GM23338 (cell line): ENCODE measurements around the gene SUSD4. TPM values are rescaled to one million over a fixed set of nuclear protein-coding genes. Genes with fewer than 3 reads are reported as not detected.

ENCODE experiments used
- ATAC-seq: fragments of 200-7000 bp; cut with Tn5 transposase; 3 replicates; pipeline ENCODE4 v1.9.1; 2020
- DNase-seq: peaks from one replicate; pipeline ENCODE4 v3.0.0-alpha.2; 2015; ENCODE audit warnings: low spot score
- H2AFZ ChIP-seq: fragments of 200-600 bp; sonication (generic); 2 replicates; pipeline ENCODE4 v1.8.0; 2016; ENCODE audit warnings: antibody characterized with exemption, mild to moderate bottlenecking, moderate library complexity
- H3F3A ChIP-seq: fragments of 200-600 bp; sonication (generic); replicated peaks from 2 replicates; pipeline ENCODE4 v1.8.0; 2017; ENCODE audit warnings: antibody characterized with exemption, mixed run types, low read depth
- H3K27ac ChIP-seq: fragments of 200-600 bp; sonication (generic); 2 replicates; pipeline ENCODE4 v1.6.1; 2016; ENCODE audit warnings: low read depth
- H3K27me3 ChIP-seq: fragments of 200-600 bp; sonication (generic); 2 replicates; pipeline ENCODE4 v1.8.0; 2016; ENCODE audit warnings: mild to moderate bottlenecking, mixed run types, moderate library complexity; ENCODE audit not compliant: insufficient read depth
- H3K36me3 ChIP-seq: fragments of 200-600 bp; sonication (generic); 2 replicates; pipeline ENCODE4 v1.8.0; 2016; ENCODE audit warnings: mild to moderate bottlenecking; ENCODE audit not compliant: insufficient read depth
- H3K4me1 ChIP-seq: fragments of 200-600 bp; sonication (generic); 2 replicates; pipeline ENCODE4 v1.8.0; 2016; ENCODE audit warnings: mild to moderate bottlenecking, moderate library complexity; ENCODE audit not compliant: insufficient read depth
- H3K4me2 ChIP-seq: fragments of 200-600 bp; sonication (generic); 2 replicates; pipeline ENCODE4 v1.7.1; 2017; ENCODE audit warnings: mixed run types
- H3K4me3 ChIP-seq: fragments of 200-600 bp; sonication (generic); 2 replicates; pipeline ENCODE4 v1.6.1; 2016; ENCODE audit warnings: mixed run types
- H3K79me2 ChIP-seq: fragments of 200-600 bp; sonication (generic); replicated peaks from 2 replicates; pipeline ENCODE4 v1.8.0; 2017; ENCODE audit warnings: mild to moderate bottlenecking; ENCODE audit not compliant: insufficient read depth
- H3K9me2 ChIP-seq: fragments of 200-600 bp; sonication (generic); 2 replicates; pipeline ENCODE4 v1.8.0; 2017; ENCODE audit not compliant: insufficient read depth
- H4K20me1 ChIP-seq: fragments of 200-600 bp; sonication (generic); replicated peaks from 2 replicates; pipeline ENCODE4 v1.8.0; 2017; ENCODE audit warnings: mild to moderate bottlenecking; ENCODE audit not compliant: insufficient read depth
- H3K27ac Mint-ChIP-seq: 2 replicates; pipeline ENCODE4 v1.8.0; 2020; ENCODE audit warnings: inconsistent platforms, mild to moderate bottlenecking, moderate library complexity, mixed read lengths
- H3K27me3 Mint-ChIP-seq: 3 replicates; pipeline ENCODE4 v1.8.0; 2022; ENCODE audit warnings: low read depth, mild to moderate bottlenecking, moderate library complexity, mixed read lengths, inconsistent platforms; ENCODE audit not compliant: insufficient read depth, poor library complexity
- H3K36me3 Mint-ChIP-seq: 3 replicates; pipeline ENCODE4 v1.8.0; 2021; ENCODE audit warnings: low read depth, mild to moderate bottlenecking, inconsistent platforms, moderate library complexity, mixed read lengths
- H3K4me1 Mint-ChIP-seq: 3 replicates; pipeline ENCODE4 v1.8.0; 2020; ENCODE audit warnings: mild to moderate bottlenecking, inconsistent platforms, mixed read lengths
- H3K4me3 Mint-ChIP-seq: 3 replicates; pipeline ENCODE4 v1.8.0; 2021; ENCODE audit warnings: moderate library complexity, mild to moderate bottlenecking, inconsistent platforms, mixed read lengths
- H3K9me3 Mint-ChIP-seq: 3 replicates; pipeline ENCODE4 v1.8.0; 2020; ENCODE audit warnings: moderate library complexity, mild to moderate bottlenecking, inconsistent platforms, mixed read lengths
- CTCF ChIP-seq, 2 experiments: fragments of 200-600 bp in 1 of 2; sonication (generic) in 1 of 2; conservative IDR thresholded peaks; 2 replicates each; pipeline versions ENCODE4 v1.5.1 to v1.6.1; 2016 to 2017; ENCODE audit warnings: antibody characterized with exemption in 2 of 2, low read depth in 2 of 2, mild to moderate bottlenecking in 2 of 2, moderate library complexity in 1 of 2
- ETS1 ChIP-seq: IDR thresholded peaks from 2 replicates; pipeline ENCODE4 v1.6.1; 2016; ENCODE audit warnings: antibody characterized with exemption
- EZH2 ChIP-seq: fragments of 200-600 bp; sonication (generic); IDR thresholded peaks from one replicate; pipeline ENCODE4 v1.8.0; 2017; ENCODE audit warnings: antibody characterized with exemption, mild to moderate bottlenecking, low read depth; ENCODE audit not compliant: unreplicated experiment
- ZNF462 ChIP-seq: fragments of 250-450 bp; sonication (Bioruptor Pico); IDR thresholded peaks from 2 replicates; pipeline ENCODE4 v1.5.0; 2020; ENCODE audit warnings: mild to moderate bottlenecking, moderate library complexity
- polyA plus RNA-seq: library from polyadenylated mRNA; unstranded; fragments of >200 nt; fragmentation: Nextera tagmentation; extraction: Ambion mirVana; gene quantifications from 2 replicates; pipeline ENCODE4 v1.2.1, GENCODE V29; 2016
- total RNA-seq: library from RNA; depleted of rRNA; stranded (reverse); fragments of >200 nt; shearing (Covaris generic); gene quantifications from 2 replicates; pipeline ENCODE4 v1.2.3, GENCODE V29; 2014

SUSD4 gene
- total and polyA plus RNA-seq, 2 experiments from 2014 or later: 2.3 to 3.6 TPM

GRCh38 chr1:223223091-223223995, 140.6 kb downstream of the SUSD4 start (continued):
- no peak for TF ChIP-seq ZNF462 (CRISPR knock-in tag)

GRCh38 chr1:223222377-223222776, 141.6 kb downstream of the SUSD4 start:
- Histone ChIP-seq H3K4me1 (no peaks in the 10 kb centered on the region), H4K20me1 (no peaks in the 10 kb centered on the region), H3K79me2 (no peaks in the 10 kb centered on the region), H3K9me2 (no peaks in the 10 kb centered on the region), H2AFZ (no peak overlapping the region), H3F3A (no peaks in the 10 kb centered on the region), H3K27ac (no peak overlapping the region), H3K36me3 (no peaks in the 10 kb centered on the region), H3K4me2 (no peak overlapping the region), H3K27me3 (no peaks in the 10 kb centered on the region), H3K4me3 (no peak overlapping the region)
- H3K4me1 Mint-ChIP-seq: no peaks in the 10 kb centered on the region
- H3K4me3 Mint-ChIP-seq: no peak overlapping the region
- H3K9me3 Mint-ChIP-seq: peaks cover 26% of the 10 kb centered on the region
- no peak for DNase-seq
- peaks cover 6% of the 10 kb centered on the region for H3K27me3 Mint-ChIP-seq
- peaks cover 9% of the 10 kb centered on the region; the same call in 1 of the 3 replicates for H3K36me3 Mint-ChIP-seq
- ATAC-seq: no peak
- TF ChIP-seq ETS1 (no peak), CTCF (conservative IDR thresholded peaks at IDR 0.05; ENCODE audit: low read depth in 2 of 2) (no peak), EZH2 (no peak)
- no peak overlapping the region for H3K27ac Mint-ChIP-seq
